OCI-LY7 (cell line): ENCODE results near the gene SH3PXD2A. TPM values are rescaled to one million over a fixed set of nuclear protein-coding genes. Genes with fewer than 3 reads are reported as not detected.

Experiments used
- BruUV-seq: library from RNA; stranded (reverse); fragments of 400-500 nt; replicated peaks from 2 replicates; lab custom pipeline; 2021; lab: Mats Ljungman, UMichigan
- CTCF ChIA-PET: fragments of 300-600 bp; sonication (Branson Sonifier 250); formaldehyde crosslinking; loops from one replicate; lab custom pipeline; 2022; ENCODE audit warnings: antibody characterized with exemption; ENCODE audit not compliant: unreplicated experiment; lab: Charles Lee
- POLR2A ChIA-PET: fragments of 300-600 bp; sonication (Branson Sonifier 250); formaldehyde crosslinking; loops from one replicate; lab custom pipeline; 2022; ENCODE audit warnings: antibody characterized with exemption; lab: Charles Lee
- DNase-seq: peaks from one replicate; pipeline ENCODE4 v3.0.0-alpha.2; 2015; ENCODE audit warnings: low spot score
- H2AFZ ChIP-seq: fragments of 200-600 bp; sonication (generic), shearing (Covaris generic); 2 replicates; pipeline ENCODE4 v1.6.1; 2014; ENCODE audit warnings: mild to moderate bottlenecking, antibody characterized with exemption, low read length, moderate library complexity
- H3K27ac ChIP-seq: fragments of 200-600 bp; sonication (generic); 2 replicates; pipeline ENCODE4 v1.5.1; 2014; ENCODE audit warnings: mixed run types, low read depth, mild to moderate bottlenecking, moderate library complexity, low read length, inconsistent platforms; ENCODE audit not compliant: poor library complexity, severe bottlenecking
- H3K36me3 ChIP-seq: fragments of 200-600 bp; sonication (generic); 2 replicates; pipeline ENCODE4 v1.6.1; 2014; ENCODE audit warnings: mild to moderate bottlenecking, antibody characterized with exemption, low read length, moderate library complexity, mixed read lengths; ENCODE audit not compliant: insufficient read depth
- H3K4me1 ChIP-seq: fragments of 200-600 bp; sonication (generic); 2 replicates; pipeline ENCODE4 v1.5.1; 2014; ENCODE audit warnings: mild to moderate bottlenecking, low read length; ENCODE audit not compliant: insufficient read depth, poor library complexity, severe bottlenecking
- H3K4me2 ChIP-seq: fragments of 200-600 bp; sonication (generic); 2 replicates; pipeline ENCODE4 v1.6.1; 2014; ENCODE audit warnings: mild to moderate bottlenecking, low read length
- H3K4me3 ChIP-seq: fragments of 200-600 bp; sonication (generic); 2 replicates; pipeline ENCODE4 v1.5.1; 2014; ENCODE audit warnings: mild to moderate bottlenecking, low read depth, low read length; ENCODE audit not compliant: poor library complexity, severe bottlenecking
- H3K79me2 ChIP-seq: fragments of 200-600 bp; sonication (generic); 2 replicates; pipeline ENCODE4 v1.6.1; 2016; ENCODE audit warnings: low read depth, mild to moderate bottlenecking, low read length, moderate library complexity, mixed read lengths; ENCODE audit not compliant: insufficient read depth
- H3K9me2 ChIP-seq: fragments of 200-600 bp; sonication (generic); 2 replicates; pipeline ENCODE4 v1.6.1; 2016; ENCODE audit warnings: mild to moderate bottlenecking, low read length, mixed read lengths; ENCODE audit not compliant: insufficient read depth
- H3K9me3 ChIP-seq: fragments of 200-600 bp; sonication (generic); 2 replicates; pipeline ENCODE4 v1.6.1; 2014; ENCODE audit warnings: mild to moderate bottlenecking, mixed run types, low read length, mixed read lengths
- H4K20me1 ChIP-seq: fragments of 200-600 bp; sonication (generic); 2 replicates; pipeline ENCODE4 v1.6.1; 2014; ENCODE audit warnings: mild to moderate bottlenecking, antibody characterized with exemption, low read length, moderate library complexity, mixed read lengths; ENCODE audit not compliant: insufficient read depth
- CTCF ChIP-seq: fragments of 200-600 bp; sonication (generic); conservative IDR thresholded peaks from 2 replicates; pipeline ENCODE4 v1.5.1; 2014; ENCODE audit warnings: mild to moderate bottlenecking, antibody characterized with exemption, low read length, moderate library complexity, mixed read lengths
- EZH2phosphoT487 ChIP-seq: fragments of 200-600 bp; sonication (generic); IDR thresholded peaks from 2 replicates; pipeline ENCODE4 v1.6.1; 2018; ENCODE audit warnings: low read depth, borderline replicate concordance, mild to moderate bottlenecking, mixed run types, antibody characterized with exemption, low read length, moderate library complexity, mixed read lengths
- intact Hi-C: fragments of 100-400 bp; cut with micrococcal nuclease; formaldehyde crosslinking; loops from one replicate; pipeline ENCODE4 v1.10.0; 2022; ENCODE audit not compliant: unreplicated experiment
- total RNA-seq, 2 experiments: library from RNA; depleted of rRNA in 1 of 2; stranded (reverse); fragments of >200 nt in 1 of 2; shearing (Covaris generic) in 1 of 2; gene quantifications; 2 replicates each; pipeline ENCODE4 v1.2.3, GENCODE V29; 2014 to 2022

The SH3PXD2A gene
- total RNA-seq, 2 experiments from 2014 or later = 0.85 to 5.9 TPM

GRCh38 chr10:103646304-103646703 is 209.1 kb downstream of the SH3PXD2A start:
- POLR2A ChIA-PET = no interaction called here
- H2AFZ ChIP-seq = no peak overlapping the region
- no peak overlapping the region for H3K27ac ChIP-seq
- no peaks in the 10 kb centered on the region for H4K20me1 ChIP-seq
- no peaks in the 10 kb centered on the region for H3K36me3 ChIP-seq
- no peak overlapping the region for H3K4me2 ChIP-seq
- intact Hi-C loops = no loop called here
- no peaks in the 10 kb centered on the region for H3K4me1 ChIP-seq
- TF ChIP-seq EZH2phosphoT487 = no peak
- no peak for TF ChIP-seq CTCF
- no peaks in the 10 kb centered on the region for H3K9me2 ChIP-seq
- H3K79me2 ChIP-seq = no peaks in the 10 kb centered on the region
- CTCF ChIA-PET = no interaction called here
- no peaks in the 10 kb centered on the region for H3K9me3 ChIP-seq
- no TSS peak for BruUV-seq
- no peak overlapping the region for H3K4me3 ChIP-seq
- DNase-seq = no peak

GRCh38 chr10:103645141-103646054 is 210.0 kb downstream of the SH3PXD2A start:
- H3K9me3 ChIP-seq = no peaks in the 10 kb centered on the region
- ChIA-PET POLR2A (interaction anchor here (0.7 to 1.0 kb wide), 2 partner anchors 21 to 66 kb away, joined by 3 read pairs; no protein-coding TSS in a partner anchor), CTCF (interaction anchor here (0.6 kb wide), 1 partner anchor 136 kb away, joined by 3 read pairs; no protein-coding TSS in a partner anchor)
- DNase-seq = no peak
- TF ChIP-seq EZH2phosphoT487 (no peak), CTCF (no peak)
- no peak overlapping the region for H3K27ac ChIP-seq
- no peaks in the 10 kb centered on the region for H3K79me2 ChIP-seq
- no peaks in the 10 kb centered on the region for H3K4me1 ChIP-seq
- intact Hi-C loops = no loop called here
- no peak overlapping the region for H2AFZ ChIP-seq
- H3K4me3 ChIP-seq = no peak overlapping the region
- BruUV-seq = no TSS peak
- no peaks in the 10 kb centered on the region for H3K36me3 ChIP-seq
- no peak overlapping the region for H3K4me2 ChIP-seq
- H4K20me1 ChIP-seq = no peaks in the 10 kb centered on the region
- no peaks in the 10 kb centered on the region for H3K9me2 ChIP-seq

- TF ChIP-seq EZH2phosphoT487 = no peak
- TF ChIP-seq CTCF = no peak
- no peaks in the 10 kb centered on the region for H3K9me3 ChIP-seq
- no peaks in the 10 kb centered on the region for H3K9me2 ChIP-seq
- DNase-seq = no peak
- intact Hi-C loops = no loop called here
- POLR2A ChIA-PET = interaction anchor here (0.7 kb wide), 1 partner anchor 29 kb away, joined by 4 read pairs; no protein-coding TSS in a partner anchor
- no peak overlapping the region for H2AFZ ChIP-seq
- H3K79me2 ChIP-seq = no peaks in the 10 kb centered on the region
- H3K4me2 ChIP-seq = no peak overlapping the region
- BruUV-seq = no TSS peak
- CTCF ChIA-PET = no interaction called here
- H3K27ac ChIP-seq = no peak overlapping the region
- no peaks in the 10 kb centered on the region for H3K36me3 ChIP-seq
- no peaks in the 10 kb centered on the region for H4K20me1 ChIP-seq
- no peak overlapping the region for H3K4me3 ChIP-seq
- H3K4me1 ChIP-seq = no peaks in the 10 kb centered on the region
Measured at GRCh38 chr10:103643381-103643780, 212.0 kb downstream of the SH3PXD2A start.
